CD4-positive, alpha-beta T cell treated with Interleukin-6 at 100 ng/mL for 8 hours (primary cell): Measurements from ENCODE around the gene KCNK5.

Experiments used
- DNase-seq: peaks from one replicate; pipeline ENCODE4 v3.0.0-alpha.2; 2020; ENCODE audit warnings: mixed read lengths, low spot score

Gene KCNK5

DNA sequence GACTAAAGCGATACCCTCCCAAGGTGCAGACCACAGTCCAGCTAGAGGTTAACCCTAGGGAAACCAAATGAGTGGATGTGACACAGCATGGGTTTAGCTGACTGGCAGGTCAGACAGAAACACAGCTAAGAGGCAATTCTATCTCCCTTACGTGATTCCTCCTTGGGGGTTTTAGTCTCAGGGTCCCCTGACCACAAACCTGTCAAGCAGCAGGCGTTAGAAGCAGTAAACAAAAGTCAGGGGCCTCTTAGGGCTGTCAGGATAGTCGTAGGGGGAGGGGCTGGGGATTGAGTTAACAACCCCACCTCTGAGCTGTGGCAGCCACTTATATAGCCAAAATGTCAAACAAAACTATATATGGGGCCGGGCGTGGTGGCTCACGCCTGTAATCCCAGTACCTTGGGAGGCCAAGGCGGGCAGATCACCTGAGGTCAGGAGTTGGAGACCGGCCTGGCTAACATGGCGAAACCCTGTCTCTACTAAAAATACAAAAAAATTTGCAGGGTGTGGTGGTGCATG, 13.6 kb downstream of the KCNK5 start:
- no peak for DNase-seq

DNA sequence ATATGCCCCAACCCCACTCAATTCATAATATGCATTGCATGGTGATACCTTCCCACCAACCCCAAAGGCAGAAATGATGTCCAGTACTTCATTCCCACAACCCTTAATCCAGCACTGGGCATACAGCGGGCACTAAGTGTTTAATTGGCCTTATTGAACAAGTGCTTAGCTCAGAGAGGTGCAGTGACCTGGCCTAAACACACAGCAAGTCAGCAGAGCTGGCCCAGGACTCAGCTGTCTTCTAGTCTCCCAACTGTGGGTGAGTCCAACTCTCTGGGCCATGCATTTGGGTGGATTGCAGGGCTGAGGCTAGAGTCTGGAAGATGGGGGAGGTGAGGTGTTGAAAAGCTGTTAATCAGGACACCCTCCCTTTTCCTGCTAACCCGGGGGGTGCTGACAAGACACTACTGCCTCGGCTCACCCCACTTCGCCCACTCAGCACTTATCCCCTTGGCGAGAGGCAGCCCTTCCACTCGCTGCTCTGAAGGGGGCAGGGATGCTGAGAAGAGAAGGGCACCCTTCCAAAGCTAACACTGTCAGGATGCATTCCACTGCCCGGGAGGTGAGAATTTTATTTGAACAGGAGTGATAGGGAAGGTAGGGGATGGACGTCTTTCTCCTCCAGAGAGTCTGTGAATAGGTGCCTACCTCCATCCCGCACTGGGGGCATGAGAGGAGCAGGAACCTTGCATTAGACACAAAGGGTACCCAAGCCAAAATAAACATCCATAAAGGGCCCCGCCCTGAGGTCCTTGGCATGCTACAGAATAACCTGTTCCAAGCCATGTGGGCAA, 14.2 kb downstream of the KCNK5 start:
- no peak for DNase-seq

DNA sequence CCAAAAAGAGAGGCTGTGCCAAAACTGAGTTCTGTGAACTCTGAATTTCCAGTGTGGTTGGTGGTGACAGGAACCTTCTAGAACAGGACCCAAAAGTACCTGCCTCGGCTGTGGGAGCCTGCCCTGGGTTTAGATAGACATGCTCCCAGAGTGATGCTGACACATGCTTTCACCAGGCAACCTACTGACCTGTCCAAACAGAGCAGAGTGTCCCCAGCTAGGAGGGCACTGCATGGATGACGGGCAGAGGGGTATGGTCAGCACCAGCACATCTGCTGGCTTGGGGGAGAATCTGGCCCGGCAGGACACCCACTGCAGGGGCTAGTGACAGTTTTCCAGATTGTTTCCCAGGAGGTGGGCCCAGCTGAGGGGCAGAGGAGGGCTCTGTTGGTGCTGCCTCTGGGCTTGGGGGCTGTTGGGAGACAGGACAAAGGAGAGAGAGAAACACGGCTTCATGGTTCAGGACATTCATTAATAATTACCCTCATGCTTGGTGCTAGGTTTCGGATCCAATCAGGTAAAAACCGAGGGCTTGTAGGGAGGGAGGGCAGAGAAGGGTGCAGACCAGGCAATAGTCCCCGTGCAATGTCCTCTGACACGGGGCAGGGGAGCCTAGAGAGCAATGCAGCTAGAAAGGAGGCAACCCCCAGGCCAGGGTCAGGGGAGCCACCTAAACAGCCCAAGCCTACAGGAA, 15.0 kb downstream of the KCNK5 start:
- DNase-seq, result no peak

DNA sequence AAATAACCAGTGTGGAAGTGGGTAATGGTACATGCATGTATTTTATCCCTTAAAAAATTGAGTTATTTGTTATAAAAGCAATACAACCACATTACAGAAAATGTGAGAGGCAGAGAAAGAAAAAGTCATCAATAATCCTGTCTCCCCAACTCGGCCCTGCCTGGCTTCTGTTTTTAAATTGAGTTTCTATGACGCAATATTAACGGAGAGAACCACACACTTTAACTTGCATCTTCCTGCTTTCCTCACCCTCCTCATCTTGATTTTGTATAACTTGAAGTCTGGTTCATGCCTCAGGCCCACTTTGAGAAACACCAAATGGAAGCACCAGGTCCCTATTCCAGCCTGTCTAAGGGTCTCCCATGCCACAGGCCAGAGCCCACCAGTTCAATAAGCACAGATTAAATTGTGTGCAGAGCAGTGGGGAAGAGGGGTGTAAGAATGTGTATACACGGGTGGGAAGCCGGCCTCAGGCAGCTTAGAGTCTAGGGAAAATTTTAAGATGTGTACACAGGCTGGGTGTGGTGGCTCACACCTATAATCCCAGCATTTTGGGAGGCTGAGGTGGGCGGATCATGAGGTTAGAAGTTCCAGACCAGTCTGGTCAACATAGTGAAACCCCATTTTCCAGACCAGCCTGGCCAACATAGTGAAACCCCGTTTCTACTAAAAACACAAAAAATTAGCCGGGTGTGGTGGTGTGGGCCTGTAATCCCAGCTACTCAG, 15.9 kb downstream of the KCNK5 start:
- no peak for DNase-seq

DNA sequence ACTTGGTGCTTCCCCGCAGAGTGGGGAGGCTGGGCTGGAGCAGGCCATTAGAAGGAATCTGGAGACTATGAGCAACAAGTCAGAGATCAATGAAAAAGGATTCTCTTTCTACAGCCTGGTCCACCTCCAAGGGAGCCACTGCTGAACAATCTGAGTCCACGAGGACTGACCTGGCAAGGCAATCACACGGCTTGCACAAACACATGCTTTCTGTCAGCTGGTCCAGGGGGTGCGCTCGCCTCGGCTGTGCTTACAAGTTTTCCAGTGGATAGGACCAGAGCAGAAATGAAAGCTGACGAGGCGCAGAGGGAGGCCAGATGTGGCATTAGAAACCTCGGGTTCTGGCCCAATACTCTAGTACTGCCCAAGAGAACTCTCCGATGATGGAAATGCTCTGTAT, 18.1 kb downstream of the KCNK5 start:
- no peak for DNase-seq

DNA sequence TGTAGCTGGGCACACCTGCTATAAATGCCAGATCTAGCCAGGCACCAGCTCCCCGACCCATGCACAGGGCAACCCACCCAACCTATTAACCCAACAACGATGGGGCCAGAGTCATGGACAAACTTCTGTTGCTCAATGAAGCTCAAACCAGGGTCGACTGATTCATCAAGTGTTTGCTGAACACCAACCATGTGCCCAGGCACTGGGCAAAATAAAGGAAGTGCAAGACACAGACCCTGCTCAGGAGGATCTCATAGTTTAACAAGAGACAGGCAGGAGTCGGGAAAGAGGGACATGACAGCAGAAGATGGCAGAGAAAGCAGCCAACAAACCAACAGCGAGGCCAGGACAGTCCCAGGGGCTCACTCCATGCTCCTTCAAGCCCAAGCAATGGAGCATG, 18.8 kb downstream of the KCNK5 start:
- no peak for DNase-seq

DNA sequence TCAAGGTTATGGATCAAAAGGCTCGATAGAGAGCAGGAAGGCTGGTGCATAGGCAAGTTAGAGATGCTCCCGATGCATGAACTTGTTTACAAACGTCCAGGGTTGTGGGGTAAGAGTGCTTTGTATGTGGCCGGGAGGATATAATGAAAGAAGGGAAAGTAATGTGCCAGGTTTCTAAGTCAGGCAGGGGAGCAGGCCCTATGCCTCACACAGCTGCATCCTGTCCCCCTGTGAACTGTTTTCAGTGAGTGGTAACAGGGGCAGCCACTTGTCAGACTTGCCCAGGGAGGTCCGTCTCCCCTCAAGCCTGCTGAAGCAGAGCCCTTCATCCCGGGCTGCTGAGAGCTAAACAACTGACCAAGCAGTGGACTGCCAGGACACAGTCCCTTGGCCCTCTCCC, 19.4 kb downstream of the KCNK5 start:
- DNase-seq, result no peak

DNA sequence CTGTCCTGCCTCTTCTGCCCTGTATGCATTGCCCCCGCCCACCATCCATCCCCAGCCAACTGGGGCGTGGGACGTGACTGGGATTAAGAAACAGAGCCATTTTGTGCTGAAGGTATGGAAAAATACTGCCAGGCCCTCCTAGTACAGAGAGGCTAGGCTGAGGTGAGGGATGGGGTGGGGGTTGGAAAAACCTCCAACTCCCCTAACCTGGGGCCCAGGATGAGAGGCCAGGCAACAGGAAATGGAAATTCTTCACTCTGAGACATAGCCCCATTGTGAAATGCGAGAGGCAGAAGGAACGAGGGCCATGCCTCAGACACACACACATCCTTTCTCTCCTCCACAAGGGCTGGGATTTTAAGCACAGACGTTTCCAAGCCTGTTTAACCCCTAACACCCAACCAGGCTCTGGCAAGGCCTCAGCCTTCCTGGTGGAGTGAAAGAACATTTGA, 19.9 kb downstream of the KCNK5 start:
- no peak for DNase-seq

DNA sequence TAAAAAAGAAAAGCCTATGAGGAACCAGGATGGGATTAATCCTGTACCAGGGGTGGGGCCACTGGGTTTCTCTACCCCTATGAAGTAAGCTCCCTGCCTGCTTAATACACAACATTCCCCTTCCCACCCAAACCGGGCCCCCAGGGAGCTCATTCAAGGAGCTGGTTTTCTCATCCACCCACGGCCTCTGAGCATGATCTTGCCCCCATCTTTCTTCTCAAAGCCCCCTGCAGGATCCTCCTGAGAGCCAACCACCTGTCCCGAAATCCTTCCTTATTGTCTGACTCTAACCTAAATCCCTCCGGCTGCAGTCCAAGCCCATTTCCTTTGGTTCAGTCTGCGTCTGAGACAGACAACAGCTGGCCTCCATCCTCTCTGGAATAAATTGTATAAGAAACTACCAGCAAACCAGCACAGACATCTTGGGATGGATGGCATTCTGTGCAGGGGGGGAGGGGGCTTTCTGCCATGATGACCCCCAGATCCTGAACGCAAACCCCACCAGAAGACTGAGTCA, 21.0 kb downstream of the KCNK5 start:
- no peak for DNase-seq

DNA sequence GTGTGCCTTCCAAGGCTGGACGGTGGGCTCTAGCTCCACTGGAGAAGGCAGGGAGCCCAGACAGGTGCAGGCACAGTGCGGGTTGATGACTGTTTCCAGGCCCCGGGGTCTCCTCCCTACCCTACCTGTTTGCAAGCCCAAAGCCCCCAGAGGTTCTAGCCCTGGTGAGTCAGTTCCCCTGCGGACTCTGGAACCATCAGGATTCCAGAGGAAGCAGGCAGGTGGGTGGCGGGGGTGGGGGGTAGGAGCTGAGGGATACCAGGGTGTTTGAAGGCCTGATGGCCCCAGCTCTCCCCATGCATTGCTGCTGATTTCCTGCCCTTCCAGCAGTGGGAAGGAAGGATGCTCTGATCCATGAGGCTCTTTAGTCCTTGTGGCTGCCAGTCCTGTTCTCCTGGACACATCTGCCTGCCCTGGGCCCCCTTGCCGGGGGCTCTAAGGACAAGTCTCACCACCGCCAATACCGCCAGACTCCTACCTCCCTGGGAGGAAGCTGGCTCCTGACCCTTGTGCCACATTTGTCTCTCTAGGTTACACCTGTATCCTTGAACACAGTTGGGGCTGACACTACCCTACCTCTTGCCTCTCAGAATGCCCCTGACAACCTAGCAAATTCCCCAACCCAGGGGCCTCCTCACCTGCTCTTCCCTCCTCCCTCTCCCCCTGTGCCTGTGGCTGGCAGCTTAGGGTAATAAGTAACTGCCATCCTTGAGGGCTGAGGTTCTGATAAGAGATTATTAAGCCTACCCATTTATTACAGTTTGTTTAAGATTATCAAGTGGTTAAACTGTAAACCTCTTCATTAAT, 21.7 kb downstream of the KCNK5 start:
- no peak for DNase-seq

DNA sequence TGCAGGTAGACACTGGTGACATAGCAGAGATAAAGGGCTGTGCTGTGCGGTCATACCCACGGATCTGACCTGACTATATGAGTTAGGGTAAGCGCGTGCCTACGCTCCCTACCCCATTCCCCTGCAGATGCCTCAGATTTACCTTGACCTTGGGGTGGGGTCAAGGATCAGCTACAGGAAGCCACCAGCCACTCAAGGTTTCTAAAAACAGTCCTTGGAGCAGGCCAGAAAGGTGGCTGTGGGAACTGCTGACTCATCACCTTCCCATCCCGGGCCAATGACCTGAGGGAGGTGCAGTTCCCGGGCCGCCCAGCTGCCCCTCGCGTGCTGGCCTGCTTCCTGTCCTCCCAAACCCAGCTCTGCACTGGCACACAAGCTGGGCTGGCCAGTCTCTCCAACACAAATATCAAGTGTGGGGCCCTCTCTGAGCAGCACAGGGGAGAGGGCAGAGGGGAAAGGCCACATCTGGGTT, 23.0 kb downstream of the KCNK5 start:
- no peak for DNase-seq

DNA sequence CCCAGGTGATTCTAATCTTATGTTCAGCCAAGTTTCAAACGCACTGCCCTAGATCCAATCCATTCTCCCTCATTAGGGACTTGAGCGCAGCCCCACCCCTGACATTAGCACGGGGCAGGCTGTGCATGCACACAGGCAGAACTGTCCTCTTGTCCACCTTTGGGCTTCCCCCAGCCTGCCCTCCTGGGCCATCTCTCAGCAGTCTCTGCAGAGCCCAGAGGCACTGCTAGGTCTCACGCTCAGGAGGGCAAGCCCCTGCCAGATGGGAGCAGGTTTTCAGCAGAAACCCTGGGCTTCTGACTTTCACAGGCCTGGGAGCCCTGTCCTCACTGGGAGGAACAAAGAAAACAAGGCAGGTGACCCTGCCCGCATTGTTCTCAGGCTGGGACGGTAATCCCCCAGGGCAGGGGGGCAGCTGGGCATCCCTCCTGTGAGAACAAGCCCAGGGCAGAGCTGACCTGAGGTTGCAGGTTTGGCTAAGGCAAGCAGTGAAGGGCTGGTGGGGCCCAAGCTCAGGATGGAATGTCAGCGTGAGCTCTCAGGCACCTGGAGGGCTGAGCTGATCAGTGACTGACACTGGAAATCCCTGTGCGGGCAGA, 24.5 kb downstream of the KCNK5 start:
- no peak for DNase-seq

DNA sequence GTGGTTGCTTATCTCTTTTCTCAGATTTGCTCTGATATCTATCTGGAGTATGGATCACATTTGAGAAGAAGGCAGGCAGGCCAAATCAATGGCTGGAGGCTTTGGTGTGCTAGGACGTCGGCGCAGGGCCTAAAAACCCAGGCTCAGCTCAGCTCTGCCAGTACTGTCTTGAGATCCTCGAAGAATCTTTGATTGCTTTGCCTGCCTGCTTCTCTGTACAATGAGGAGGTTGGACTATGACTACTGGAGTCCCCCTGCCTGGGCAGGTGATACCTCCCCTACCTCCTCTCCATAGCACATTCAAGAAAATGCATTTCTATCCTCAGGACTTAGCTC, 25.1 kb downstream of the KCNK5 start:
- DNase-seq, result no peak

DNA sequence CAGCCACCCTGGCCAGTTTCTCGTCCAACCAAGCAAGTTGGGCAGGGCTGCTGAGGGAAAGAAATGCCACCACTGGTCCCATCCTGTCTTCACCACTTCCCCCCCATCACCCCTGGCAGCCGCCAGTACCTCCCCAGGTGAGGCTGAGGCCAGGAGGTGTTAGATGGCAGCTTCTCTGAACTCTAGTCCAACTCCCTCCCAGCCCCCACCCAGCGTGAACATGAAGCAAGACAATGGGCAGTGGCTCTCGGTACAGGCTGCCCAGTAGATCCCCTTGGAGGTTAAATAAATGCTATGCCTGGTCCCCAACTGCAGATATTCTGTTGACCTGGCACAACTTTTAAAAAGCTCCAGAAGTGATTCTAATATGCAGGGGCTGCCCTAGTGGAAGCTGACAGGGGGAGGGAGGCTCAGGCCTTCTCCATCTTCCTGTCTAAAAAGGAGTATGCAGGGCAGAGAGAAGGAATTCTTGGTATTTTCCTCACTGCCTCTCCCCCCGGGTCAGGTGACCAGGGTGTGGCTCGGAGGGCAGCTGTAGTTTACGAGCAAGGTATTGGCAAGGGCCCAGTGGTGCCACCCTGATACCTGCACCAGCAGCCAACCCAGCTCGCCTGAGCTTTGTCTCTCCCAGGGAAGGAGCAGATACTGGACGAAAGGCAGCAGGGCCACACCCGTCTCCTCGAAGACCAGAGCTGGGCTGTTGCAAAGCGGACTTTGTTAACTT, 25.7 kb downstream of the KCNK5 start:
- DNase-seq, result no peak

DNA sequence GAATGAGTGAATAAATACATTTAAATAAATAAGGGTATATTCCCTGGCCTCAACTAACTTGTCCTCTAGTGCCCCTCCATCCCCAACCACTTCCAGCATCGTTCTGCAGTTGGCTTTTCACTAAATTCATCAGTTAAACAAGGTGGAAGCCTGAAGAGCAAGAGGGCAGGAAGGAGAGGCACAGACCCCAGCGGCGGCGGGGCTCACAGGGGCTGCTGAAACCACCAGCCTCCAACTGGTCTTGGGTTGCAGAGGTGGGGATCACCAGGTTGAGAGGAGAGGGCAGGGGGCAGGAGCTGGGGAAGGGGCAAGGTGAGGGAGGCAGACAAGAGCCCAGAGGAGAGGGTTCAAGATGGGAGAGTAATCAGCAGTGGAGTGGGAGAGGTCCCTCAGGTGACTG, 27.1 kb downstream of the KCNK5 start:
- DNase-seq, result no peak

DNA sequence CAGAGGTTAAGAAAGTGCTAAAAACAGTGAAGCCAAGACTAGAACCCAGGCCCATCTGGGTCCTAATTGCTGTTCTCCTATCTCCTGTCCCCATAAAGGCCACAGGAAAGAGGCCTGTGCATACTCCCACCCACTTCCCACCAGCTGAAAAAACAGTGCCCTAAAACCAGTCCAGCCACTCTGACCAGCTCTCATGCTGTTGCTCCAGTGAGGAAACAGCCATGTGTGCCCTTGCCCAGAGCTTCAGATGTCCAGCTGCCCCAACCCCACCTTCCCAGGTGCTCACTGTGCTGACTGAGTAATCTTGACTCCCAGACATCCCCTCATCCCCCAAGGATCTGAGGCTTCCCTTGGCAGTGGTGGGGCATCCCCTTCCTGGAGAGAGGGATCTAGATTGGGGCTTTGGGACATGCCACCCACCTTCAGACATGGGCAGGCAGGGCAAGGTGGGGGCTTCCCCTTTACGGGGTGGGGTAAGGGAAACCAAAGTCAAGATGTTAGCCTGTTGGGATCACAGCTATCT, 28.7 kb downstream of the KCNK5 start:
- no peak for DNase-seq

DNA sequence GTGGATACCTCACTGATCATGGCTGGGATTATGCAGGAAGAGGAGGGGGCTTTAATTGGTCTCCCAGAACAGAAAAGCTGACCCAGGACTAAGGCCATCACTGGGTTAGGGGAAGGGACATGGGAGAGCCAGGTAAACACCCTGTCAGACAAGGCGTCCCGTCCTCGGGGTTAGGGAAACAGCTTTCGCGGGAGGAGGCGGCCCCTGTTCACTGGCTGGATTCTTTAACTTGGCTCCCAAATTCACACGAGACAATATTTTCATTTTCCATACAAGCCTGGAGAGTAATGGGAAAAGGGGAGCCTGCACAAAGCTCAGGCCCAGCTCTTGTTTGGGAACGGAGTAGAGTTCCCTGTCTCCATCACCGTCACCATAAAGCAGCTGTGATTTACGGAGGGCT, 29.3 kb downstream of the KCNK5 start:
- no peak for DNase-seq

DNA sequence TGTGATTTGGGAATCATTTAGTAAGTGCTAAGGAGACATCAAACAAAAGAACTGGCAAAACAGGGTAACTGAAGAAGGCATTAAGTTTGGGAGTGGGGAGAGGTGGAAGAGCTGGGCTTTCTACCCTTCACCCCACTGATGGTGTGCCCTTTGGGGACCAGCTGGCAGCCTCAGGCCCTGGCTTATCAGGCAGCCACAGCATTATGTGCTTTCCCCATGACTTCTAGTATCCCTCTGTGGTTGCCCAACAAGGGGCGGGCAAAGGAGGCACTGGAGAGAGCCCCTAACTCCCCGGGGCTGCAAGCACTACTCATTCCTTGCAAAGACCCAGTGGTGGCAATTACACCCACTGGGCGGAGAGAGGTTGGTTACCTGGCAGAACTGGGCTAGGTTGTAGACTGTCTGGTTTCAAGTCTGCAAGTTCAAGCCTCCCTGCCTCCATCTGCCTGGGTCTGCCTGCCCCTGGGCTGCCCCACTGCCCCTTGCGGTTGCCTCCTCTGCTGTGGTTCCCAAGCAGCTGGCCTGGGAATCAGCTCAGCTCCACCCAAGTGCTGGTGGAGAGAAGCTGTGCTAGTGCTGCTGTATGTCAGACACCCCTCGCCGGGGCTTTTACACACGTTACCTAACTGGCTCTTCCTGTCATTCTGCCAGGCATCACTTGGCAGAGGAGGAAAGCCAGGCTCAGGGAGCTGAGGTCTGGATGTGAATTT, 29.9 kb downstream of the KCNK5 start:
- DNase-seq, result no peak

DNA sequence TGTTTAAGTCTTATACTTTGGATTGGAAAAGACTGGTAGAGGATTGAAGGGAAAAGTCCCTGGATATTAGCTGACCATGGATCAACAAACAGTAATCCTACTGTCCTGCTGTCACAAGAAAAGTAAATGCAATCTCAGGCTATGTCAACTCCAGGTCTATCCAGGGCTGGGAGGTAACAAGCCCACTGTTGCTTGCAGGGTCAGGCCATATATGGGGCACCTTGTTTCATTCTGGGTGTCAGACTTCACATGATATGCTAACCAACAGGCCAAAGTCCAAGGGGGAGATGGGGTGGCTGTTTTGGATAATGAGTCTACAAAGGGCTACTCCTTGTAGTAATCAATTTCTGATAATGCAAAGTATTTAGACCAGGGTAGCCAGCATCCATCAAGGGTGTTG, 30.7 kb downstream of the KCNK5 start:
- DNase-seq, result no peak
